HG03108 (cell line): ENCODE results near the gene OR1M1.

Source experiments
- ATAC-seq: cut with Tn5 transposase; IDR thresholded peaks from one replicate; pipeline ENCODE4 v1.9.1; 2021; ENCODE audit warnings: moderate library complexity; ENCODE audit not compliant: unreplicated experiment

The OR1M1 gene

GRCh38 chr19:9075064-9075949 lies 11.6 kb upstream of the OR1M1 start:
- no peak for ATAC-seq

GRCh38 chr19:9076901-9077300 lies 10.0 kb upstream of the OR1M1 start:
- no peak for ATAC-seq

DNA sequence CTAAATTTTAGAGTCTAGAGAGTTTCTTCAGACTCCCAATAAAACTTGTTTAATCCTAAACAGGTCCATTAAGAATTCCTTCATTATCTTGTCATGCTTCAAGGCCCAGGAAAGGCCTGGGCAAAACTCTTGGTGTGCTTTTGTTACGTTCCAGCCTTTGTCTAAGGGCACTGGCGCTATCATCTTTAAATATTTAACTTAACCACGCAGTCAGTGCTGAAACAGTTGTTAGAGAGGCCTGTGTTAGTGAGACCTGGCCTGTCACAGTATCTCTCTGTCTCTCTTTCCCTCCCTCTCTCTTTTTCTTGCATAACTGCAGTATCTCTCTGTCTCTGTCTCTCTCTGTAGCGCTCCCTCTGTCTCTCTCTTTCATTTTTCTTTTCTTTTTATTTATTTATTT lies 8.2 kb upstream of the OR1M1 start:
- ATAC-seq: no peak

DNA sequence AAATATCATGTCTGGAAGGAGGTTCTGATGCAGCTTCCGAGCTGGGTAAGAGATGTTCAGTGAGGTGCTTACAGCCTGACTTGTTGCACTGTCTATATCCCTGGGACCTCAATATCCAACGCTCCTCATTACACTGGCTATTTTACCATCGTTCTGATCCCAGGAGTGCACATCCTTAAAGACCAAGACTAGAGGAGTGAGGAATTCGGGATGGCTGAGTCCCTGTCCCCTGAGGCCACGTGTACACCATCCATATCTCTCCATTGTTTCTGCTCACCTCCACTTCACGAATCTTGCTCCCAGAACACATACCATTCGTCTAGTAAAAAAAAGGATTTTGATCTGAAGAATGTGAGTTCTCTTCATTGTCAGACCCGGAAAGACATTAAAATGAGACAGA lies 20.5 kb downstream of the OR1M1 start, which contains the start of gene OR7G2:
Gene OR7G2 (minus strand): TSS at position 101 of the 400 bp plus-strand sequence. CDS start 4,232 bp downstream, outside the sequence.
- no peak for ATAC-seq

DNA sequence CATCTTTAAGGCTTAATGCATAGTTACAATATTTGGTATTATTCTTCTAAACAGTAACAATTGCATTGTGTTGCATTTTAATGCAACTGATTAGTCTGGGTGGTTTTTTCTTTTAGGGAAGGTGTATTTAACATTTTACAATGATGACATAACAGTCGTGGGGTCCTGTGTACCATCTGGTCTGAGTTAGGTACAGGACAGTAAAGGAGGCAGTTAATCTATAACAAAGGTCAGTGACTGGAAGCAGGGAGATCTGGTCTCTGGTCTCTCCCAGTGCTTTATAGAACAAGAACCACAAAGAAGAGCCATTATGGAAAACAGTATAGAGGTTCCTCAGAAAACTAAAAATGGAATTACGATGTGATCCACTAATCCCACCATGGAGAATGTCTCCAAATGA lies 23.1 kb downstream of the OR1M1 start:
- ATAC-seq: no peak

- ATAC-seq: no peak
Observed at GRCh38 chr19:9115307-9115813, 28.5 kb downstream of the OR1M1 start, which contains the start of gene OR7G1. Gene OR7G1 (minus strand): TSS chr19:9115763. CDS start chr19:9115763, 0 bp downstream.

- ATAC-seq: no peak
Observed at GRCh38 chr19:9116547-9116946, 29.7 kb downstream of the OR1M1 start.

DNA sequence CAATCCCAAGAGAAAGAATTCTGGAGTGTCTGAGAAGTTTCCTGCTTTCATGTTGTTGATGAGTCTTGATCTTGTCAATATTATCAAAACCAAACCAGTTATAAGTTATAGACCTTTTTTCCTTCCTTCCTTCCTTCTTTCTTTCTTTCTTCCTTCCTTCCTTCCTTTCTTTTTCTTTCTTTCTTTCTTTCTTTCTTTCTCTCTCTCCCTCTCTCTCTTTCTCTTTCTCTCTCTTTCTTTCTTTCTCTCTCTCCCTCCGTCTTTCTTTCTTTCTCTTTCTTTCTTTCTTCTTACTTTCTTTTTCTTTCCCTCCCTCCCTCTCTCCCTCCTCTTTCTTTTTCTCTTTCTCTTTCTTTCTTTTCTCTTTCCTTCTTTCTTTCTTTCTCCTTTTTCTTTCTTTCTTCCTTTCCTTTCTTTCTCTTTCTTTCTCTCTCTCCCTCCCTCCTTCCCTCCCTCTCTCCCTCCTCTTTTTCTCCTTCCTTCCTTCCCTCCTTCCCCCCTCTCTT lies 40.1 kb downstream of the OR1M1 start, which contains the start of gene OR7G3:
Gene OR7G3 (minus strand): TSS at position 51 of the 506 bp plus-strand sequence. CDS start 0 bp downstream, at position 51.
- no peak for ATAC-seq

DNA sequence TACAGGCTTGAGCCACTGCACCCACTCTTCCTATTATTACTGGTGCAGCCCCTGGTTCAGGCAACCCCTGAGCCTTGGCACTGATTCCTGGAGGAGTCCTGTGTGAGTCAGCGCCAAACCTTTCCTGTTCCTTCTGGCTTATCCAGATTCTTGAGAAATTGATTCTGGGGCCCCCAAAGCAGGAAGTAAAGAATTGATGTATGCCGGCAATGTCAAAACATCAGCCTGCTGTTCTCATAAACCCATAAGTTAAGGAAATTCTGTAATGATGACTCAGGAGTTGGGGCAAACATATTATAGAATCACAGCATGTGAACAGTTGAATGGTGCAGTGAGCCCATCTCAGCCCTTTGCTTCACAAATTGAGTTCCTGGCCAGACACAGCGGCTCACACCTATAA lies 41.3 kb downstream of the OR1M1 start:
- no peak for ATAC-seq

DNA sequence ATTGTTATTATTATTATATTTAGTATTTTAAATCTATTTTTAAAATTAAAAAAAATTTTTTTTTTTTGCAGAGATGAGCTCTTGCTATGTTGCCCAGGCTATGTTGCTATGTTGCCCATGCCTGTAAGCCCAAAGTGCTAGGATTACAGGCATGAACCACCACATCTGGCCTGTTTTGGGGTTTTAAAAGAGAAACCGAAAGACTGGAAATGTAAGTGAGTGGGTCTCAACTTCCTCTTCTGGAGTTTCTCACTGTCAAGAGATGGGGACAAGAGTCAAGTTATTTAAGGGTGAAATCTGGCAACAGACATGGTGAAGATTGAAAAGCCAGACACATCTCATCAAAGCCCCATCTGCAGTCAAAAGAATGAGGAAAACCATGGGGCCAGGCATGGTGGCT lies 44.1 kb downstream of the OR1M1 start:
- no peak for ATAC-seq

DNA sequence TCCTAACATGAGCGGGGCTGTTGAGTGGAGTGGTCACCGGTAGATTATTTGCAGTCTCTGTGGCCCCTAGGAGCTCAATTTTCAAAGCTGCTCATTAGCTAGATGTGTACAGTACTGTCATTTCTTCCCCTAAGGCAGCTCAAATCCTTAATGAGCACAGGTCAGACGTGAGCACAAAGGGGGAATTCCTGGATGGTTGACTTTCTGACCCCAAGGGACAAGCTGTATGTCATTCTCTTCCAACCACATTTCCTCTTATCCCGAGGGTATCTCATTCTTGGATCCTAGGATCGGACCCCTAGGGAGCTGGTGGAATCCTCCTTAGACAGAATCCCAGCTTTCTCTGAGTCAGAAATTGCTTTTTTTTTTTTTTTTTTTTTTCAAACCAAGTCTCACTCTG lies 45.6 kb downstream of the OR1M1 start:
- no peak for ATAC-seq

- ATAC-seq: peak; percentile 13
Observed at GRCh38 chr19:9139609-9140158, 52.8 kb downstream of the OR1M1 start.

DNA sequence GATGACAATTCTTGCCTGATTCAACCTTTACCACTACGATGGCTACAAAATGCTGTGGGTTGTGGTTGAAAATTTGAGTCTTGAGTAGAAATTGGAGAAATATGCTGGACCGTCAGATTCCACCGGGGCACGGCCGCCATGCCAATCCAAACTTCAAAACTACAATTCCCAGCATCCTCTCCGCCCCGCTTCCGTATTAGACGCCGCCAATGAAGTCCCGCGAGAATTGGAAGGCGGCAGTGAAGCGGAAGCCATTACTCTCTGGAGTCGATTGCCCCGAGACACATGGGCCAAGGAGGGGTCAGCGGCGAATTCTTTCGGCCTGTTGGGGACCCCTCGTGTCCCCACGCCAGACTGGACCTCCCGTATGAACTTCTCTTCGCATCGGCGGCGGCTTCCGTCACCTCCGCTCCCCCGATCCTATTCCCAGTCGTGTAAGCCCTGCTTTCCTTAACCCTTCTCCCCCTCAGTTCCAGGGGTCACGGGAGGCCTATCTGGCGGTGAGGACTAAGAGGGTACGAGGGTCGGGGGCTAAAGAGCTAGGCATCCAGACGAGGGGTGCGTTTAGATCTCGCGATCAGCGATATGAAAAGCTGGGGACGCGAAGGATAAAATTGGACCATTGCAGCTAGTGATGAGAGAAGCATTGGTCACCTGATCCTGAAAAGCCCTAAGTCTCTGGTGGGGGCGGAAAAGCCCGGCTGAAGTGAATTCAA lies 53.5 kb downstream of the OR1M1 start, which contains the start of gene ZNF317:
Gene ZNF317 (plus strand): TSS at position 239 of the 716 bp plus-strand sequence. CDS start 15,620 bp downstream, outside the sequence.
- ATAC-seq: peak; percentile 90

DNA sequence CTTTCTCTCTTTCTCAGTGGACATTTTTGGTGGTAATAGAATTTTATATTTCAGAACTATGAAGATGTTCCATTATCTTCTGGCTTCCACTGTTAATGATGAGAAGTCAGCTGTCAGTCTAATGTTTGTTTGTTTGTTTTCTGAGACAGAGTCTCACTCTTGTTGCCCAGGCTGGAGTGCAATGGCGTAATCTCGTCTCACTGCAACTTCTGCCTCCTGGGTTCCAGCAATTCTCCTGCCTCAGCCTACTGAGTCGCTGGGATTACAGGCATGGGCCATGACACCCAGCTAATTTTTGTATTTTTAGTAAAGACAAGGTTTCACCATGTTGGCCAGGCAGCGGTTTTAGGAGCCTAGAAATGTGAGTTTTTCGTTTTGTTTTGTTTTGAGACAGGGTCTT lies 58.1 kb downstream of the OR1M1 start:
- ATAC-seq: no peak
